ENCODE data around the gene PINLYP. TPM values are rescaled to one million over a fixed set of nuclear protein-coding genes. Genes with fewer than 3 reads are reported as not detected.

PINLYP gene
- 0.09 to 0.67 TPM (median 0.19 TPM) in 4 of 5 replicates, not detected in the other for total RNA-seq (2022; extraction: Qiagen RNA extraction)

DNA sequence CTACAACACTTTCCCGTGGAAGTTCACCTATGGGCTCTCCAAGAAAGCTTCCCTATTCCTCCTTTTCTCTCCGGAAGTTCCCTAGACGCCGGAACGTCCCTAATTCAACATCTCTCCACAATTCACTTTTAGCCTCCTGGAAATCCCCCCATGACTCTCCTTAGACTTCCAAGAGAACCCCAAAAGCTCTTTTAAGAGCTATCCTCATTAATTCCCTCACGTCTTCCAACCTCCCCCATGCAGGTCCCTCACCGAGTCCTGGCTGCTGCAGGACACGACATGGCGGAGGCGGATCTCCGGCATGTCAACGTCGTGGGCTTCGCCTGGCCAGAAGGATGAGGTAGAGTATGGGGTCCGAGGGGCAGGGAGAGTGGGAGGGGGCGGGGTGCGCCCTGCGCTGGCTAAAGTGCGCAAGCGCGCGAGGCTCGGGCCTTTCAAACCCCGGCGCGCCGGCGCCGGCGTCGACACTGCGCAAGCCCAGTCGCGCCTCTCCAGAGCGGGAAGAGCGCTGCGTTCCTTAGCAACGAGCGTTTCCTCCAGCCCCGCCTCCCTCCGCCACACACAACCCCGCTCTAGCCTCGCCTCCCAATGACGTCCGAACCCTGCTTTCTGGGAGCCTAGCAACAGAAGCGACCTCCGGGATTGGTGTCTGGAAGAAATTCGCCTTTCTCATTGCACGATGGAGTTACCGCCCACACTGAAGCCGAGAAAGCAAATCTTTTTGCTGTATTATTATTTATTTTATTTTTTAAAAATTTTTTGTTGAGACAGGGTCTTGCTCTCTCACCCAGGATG is at the start of gene PINLYP, which contains the start of gene XRCC1:
PINLYP (plus strand) TSS at position 646 of the 795 bp plus-strand sequence. CDS start 1,391 bp downstream, outside the sequence.
XRCC1 (minus strand) TSS at position 372 of the 795 bp plus-strand sequence; CDS start at position 303, 69 bp downstream.

DNA sequence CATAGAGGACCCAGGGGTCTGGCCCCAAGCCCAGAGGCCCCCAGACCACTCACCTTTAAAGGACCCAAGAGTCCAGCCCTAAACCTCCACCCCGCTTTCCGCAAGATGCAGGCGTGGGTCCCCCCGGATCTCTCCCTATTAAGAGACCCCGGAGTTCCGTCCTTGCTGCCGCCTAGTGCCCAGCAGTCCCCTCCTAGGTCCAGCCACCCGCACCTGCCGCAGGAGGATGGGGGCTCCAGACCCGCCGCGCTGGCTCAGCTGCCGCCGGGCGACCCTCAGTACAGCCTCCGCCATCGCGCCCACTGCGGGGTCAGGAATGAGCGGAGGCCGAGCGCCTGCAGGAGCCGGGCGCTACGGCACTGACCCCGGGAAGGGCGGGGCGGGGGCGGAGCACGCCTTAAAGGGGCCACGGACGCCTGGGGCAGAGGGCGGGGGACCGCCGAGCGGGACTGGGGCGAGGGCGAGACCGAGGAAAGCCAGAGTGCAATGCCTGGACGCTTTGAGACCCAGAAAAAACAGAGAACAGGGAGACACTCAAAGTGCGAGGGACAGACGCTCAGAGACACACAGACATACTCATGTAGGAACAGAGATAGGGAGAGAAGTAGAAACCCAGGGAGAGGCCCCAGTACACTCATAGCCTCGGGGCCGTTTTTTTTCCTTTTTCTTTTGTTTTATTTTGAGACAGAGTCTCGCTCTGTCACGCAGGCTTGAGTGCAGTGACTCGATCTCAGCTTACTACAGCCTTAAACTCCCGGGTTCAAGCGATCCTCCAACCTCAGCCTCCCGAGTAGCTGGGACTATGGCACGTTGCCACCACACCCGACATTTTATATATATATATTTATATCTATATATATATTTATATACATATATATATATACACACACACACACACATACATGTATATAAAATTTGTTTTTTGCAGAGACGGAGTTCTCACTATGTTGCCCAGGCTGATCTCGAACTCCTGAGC is 48.4 kb upstream of the PINLYP start, which contains the start of gene ETHE1:
ETHE1 (minus strand) TSS at position 318 of the 976 bp plus-strand sequence; CDS start at position 294, 24 bp downstream.

DNA sequence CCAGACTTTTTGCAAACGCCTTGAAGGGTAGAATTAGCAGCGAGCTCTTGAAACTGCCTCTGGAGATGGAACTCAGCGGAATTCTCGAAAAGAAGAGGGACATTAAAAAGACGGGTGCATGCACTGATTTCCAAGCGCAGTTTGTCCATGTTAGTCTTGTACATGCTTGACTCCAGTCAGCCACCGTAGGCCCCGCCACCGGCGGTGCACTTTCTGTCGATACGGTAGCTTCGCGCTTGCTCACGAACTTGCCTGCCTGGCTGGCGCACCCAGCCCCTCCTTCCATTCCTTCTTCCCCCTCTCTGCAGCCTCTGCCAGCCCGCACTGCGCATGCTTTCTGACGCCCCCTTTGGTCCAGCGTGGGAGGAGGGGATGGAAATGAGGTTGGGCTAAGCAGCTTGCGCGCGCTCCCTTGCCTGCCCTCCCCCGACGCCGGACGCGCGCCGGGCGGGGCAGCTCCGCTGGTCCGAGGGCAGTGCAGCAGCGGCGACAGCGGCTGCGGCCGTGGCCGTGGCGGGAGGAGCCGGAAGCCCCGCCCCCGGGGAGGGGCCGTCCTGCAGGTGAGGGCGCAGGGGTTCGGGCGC is 42.5 kb upstream of the PINLYP start, which contains the start of gene ZNF575:
ZNF575 (plus strand) TSS at position 227 of the 584 bp plus-strand sequence. CDS start 1,235 bp downstream, outside the sequence.

DNA sequence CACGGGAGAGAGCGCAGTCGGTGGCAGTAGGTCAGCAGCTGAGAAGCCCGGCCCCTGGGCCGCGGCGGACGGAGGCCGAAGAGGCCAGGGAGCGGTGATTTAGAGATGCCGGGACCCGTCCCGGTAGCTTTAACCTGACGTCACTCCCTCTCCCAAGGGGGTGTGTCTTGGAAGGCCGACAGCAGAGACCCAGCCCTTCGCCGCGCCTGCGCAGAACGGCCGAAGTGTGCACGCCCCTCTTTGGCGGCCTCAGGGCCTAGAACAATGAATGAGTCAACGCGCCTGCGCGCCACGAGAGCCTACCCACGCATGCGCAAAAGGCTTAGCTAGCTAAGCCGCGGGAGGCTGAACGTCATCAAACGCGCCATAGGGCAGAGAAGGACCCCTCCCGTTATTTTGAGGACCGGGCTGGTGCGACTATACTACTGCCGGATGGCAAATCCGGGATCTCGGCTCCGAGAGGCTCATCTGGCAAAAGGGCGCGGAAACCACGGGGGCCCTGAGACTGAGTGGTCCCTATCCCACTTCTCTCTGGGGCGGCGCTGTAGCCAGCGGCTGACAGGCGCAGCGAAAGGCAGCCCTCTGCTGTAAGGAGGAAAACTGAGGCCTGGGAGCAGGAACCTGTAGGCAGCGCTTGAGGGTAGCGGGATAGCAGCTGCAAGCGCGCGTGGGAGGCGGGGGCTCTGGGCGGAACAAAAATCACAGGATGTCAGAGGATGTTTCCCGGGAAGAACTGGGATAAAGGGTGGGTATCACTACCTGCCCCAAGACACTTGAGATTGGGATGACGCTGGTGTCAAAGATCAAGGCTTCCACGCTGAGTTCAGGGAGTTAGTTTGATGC is 20.6 kb downstream of the PINLYP start, which contains the start of the genes IRGQ and ZNF576:
IRGQ (minus strand) TSS at position 136 of the 843 bp plus-strand sequence. CDS start 796 bp downstream, outside the sequence.
ZNF576 (plus strand) TSS at position 597 of the 843 bp plus-strand sequence. CDS start 514 bp downstream, outside the sequence.

DNA sequence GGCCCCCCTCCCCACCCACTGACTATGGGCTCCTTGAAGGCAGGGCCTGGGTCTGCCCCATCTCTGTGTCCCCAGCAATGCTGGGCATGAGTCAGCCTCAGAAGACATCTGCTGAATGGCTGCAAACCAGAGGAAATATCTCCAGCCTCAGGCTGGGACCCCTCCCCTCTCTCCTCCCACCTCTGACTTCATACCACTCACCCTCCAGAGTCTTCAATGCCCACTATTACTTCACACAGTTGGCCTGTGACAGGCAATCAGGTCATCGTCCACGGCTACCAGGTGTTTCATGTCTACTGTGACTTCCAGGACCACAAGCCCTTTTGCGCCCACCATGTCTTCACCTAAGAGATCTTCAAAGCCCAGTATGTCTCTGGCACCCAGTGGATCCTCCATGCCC is 36.2 kb downstream of the PINLYP start, which contains the start of gene SRRM5:
SRRM5 (plus strand) TSS at position 301 of the 400 bp plus-strand sequence; CDS start at position 335, 34 bp downstream.

DNA sequence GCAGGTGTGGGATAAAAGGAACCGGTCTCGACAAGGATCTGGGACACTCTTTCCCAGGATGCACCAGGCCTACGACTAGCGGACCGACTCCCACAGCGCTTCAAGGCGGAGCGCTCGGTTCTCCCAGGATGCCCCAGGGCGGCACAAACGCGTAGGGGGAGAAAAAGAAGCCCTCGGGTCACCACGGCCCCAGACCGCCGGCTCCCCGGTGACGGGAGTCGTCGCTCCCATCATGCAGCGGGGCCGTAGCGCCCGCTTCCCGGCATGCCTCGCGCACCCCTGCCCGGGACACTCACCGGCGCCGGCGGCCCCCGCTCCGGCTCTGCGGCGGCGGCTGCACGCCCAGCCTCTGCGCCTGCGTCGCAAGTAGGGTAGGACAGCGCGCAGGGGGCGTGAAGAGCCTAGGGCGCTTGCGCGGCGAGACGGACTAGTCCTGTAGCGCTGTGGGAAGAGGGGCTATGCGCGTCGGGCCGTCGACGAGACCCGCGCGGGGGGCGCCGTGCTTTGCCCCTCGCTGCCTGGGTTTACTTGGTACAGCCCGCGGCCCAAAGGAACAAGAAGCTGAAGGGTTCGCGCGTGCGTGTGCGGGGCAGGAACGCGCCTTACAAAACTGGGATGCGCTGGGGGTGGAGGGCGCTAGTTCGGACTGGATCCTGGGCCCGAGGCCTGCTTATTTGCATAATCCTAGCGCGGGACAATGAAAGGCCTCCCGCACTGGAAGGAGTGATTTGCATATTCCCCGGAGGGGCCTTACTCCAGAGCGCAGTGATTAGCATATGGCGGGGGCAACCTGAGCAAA is 43.9 kb downstream of the PINLYP start, which contains the start of gene ZNF428:
ZNF428 (minus strand) TSS at position 368 of the 799 bp plus-strand sequence. CDS start 5,325 bp downstream, outside the sequence.

Other genes with a start within 250 kb of the PINLYP start
- gene CD177, start 222.1 kb upstream of the PINLYP start, total RNA-seq (2022; extraction: Qiagen RNA extraction), result 0.07 to 0.11 TPM (median 0.08 TPM) in 4 of 5 replicates, not detected in the other
- gene TEX101, start 160.9 kb upstream of the PINLYP start, total RNA-seq (2022; extraction: Qiagen RNA extraction), result not detected in 5 replicates
- gene LYPD3, start 110.2 kb upstream of the PINLYP start, total RNA-seq (2022; extraction: Qiagen RNA extraction), result 0.27 to 0.63 TPM (median 0.30 TPM) in 5 replicates
- 7.3 to 11.0 TPM (median 8.8 TPM) in 5 replicates for gene PHLDB3, start 71.1 kb upstream of the PINLYP start, total RNA-seq (2022; extraction: Qiagen RNA extraction)
- gene ETHE1, start 48.6 kb upstream of the PINLYP start, total RNA-seq (2022; extraction: Qiagen RNA extraction), result 39.8 to 51.9 TPM (median 49.4 TPM) in 5 replicates
- 1.3 to 2.1 TPM (median 2.0 TPM) in 5 replicates for gene ZNF575, start 42.6 kb upstream of the PINLYP start, total RNA-seq (2022; extraction: Qiagen RNA extraction)
- 25.4 to 29.3 TPM (median 28.2 TPM) in 5 replicates for gene XRCC1, start 274 bp upstream of the PINLYP start, total RNA-seq (2022; extraction: Qiagen RNA extraction)
- gene IRGQ, start 20.3 kb downstream of the PINLYP start, total RNA-seq (2022; extraction: Qiagen RNA extraction), result 4.8 to 7.7 TPM (median 5.9 TPM) in 5 replicates
- gene ZNF576, start 20.8 kb downstream of the PINLYP start, total RNA-seq (2022; extraction: Qiagen RNA extraction), result 12.8 to 21.4 TPM (median 19.3 TPM) in 5 replicates
- gene SRRM5, start 36.3 kb downstream of the PINLYP start, total RNA-seq (2022; extraction: Qiagen RNA extraction), result 0.71 to 0.94 TPM (median 0.84 TPM) in 5 replicates
- 41.8 to 62.6 TPM (median 62.3 TPM) in 5 replicates for gene ZNF428, start 43.8 kb downstream of the PINLYP start, total RNA-seq (2022; extraction: Qiagen RNA extraction)
- gene CADM4, start 64.0 kb downstream of the PINLYP start, total RNA-seq (2022; extraction: Qiagen RNA extraction), result 7.7 to 11.6 TPM (median 8.9 TPM) in 5 replicates
- 59.0 to 67.2 TPM (median 63.7 TPM) in 5 replicates for gene PLAUR, start 94.4 kb downstream of the PINLYP start, total RNA-seq (2022; extraction: Qiagen RNA extraction)
- not detected in 5 replicates for gene IRGC, start 140.3 kb downstream of the PINLYP start, total RNA-seq (2022; extraction: Qiagen RNA extraction)
- 49.2 to 64.3 TPM (median 55.9 TPM) in 5 replicates for gene SMG9, start 179.2 kb downstream of the PINLYP start, total RNA-seq (2022; extraction: Qiagen RNA extraction)
- 42.2 to 55.5 TPM (median 53.1 TPM) in 5 replicates for gene KCNN4, start 205.2 kb downstream of the PINLYP start, total RNA-seq (2022; extraction: Qiagen RNA extraction)
- 0.11 to 0.39 TPM (median 0.18 TPM) in 5 replicates for gene LYPD5, start 226.6 kb downstream of the PINLYP start, total RNA-seq (2022; extraction: Qiagen RNA extraction)

Data from A549 treated with Hydrocortisone at 1 μM for 4 hours (cell line).